IMR-90 (cell line): ENCODE measurements around the gene ZSCAN9. TPM values are rescaled to one million over a fixed set of nuclear protein-coding genes. Genes with fewer than 3 reads are reported as not detected.

Experiments
- ATAC-seq: fragments of 200-7000 bp; cut with Tn5 transposase; 2 replicates; pipeline ENCODE4 v1.9.1; 2020; ENCODE audit warnings: low read depth, mild to moderate bottlenecking, moderate library complexity
- BruUV-seq: library from RNA; stranded (reverse); fragments of 400-500 nt; replicated peaks from 2 replicates; lab custom pipeline; 2021; lab: Mats Ljungman, UMichigan
- CTCF ChIA-PET: fragments of 300-600 bp; formaldehyde crosslinking; extraction: SDS; loops from one replicate; lab custom pipeline; 2021; ENCODE audit warnings: antibody characterized with exemption; lab: Yijun Ruan, JAX
- POLR2A ChIA-PET: fragments of 300-600 bp; sonication (Branson Sonifier 250); formaldehyde crosslinking; loops from one replicate; lab custom pipeline; 2022; ENCODE audit warnings: antibody characterized with exemption; ENCODE audit not compliant: unreplicated experiment; lab: Charles Lee
- DNase-seq: peaks from one replicate; pipeline ENCODE4 v3.0.0; 2013
- H2AFZ ChIP-seq: replicated peaks from 2 replicates; pipeline ENCODE3; 2013; ENCODE audit warnings: low read length, mild to moderate bottlenecking; ENCODE audit not compliant: poor library complexity
- H2AK5ac ChIP-seq: 2 replicates; pipeline ENCODE4 v1.6.1; 2013; ENCODE audit warnings: low read depth, low read length, inconsistent platforms
- H2AK9ac ChIP-seq: replicated peaks from 2 replicates; pipeline ENCODE3; 2013; ENCODE audit warnings: mild to moderate bottlenecking, low read depth, low read length, moderate library complexity; ENCODE audit not compliant: poor library complexity
- H2BK120ac ChIP-seq: 2 replicates; pipeline ENCODE4 v1.6.1; 2013; ENCODE audit warnings: low read depth, low read length, inconsistent platforms
- H2BK15ac ChIP-seq: 3 replicates; pipeline ENCODE4 v1.6.1; 2013; ENCODE audit warnings: low read depth, low read length, inconsistent platforms
- H2BK20ac ChIP-seq: 2 replicates; pipeline ENCODE4 v1.6.1; 2013; ENCODE audit warnings: low read depth, mild to moderate bottlenecking, inconsistent platforms, low read length, moderate library complexity
- H2BK5ac ChIP-seq: 2 replicates; pipeline ENCODE4 v1.6.1; 2013; ENCODE audit warnings: mild to moderate bottlenecking, low read depth, low read length, inconsistent platforms; ENCODE audit not compliant: poor library complexity, severe bottlenecking
- H3K14ac ChIP-seq: replicated peaks from 2 replicates; pipeline ENCODE4 v1.6.1; 2013; ENCODE audit warnings: low read depth, low read length, inconsistent platforms
- H3K18ac ChIP-seq: 2 replicates; pipeline ENCODE4 v1.6.1; 2013; ENCODE audit warnings: low read depth, low read length, control low read depth
- H3K23ac ChIP-seq: 2 replicates; pipeline ENCODE4 v1.6.1; 2013; ENCODE audit warnings: low read depth, low read length, inconsistent platforms
- H3K27ac ChIP-seq: 2 replicates; pipeline ENCODE4 v1.5.1; 2013; ENCODE audit warnings: mild to moderate bottlenecking, control low read depth, low read length; ENCODE audit not compliant: insufficient read depth
- H3K27me3 ChIP-seq: 2 replicates; pipeline ENCODE4 v1.6.1; 2013; ENCODE audit warnings: low read length; ENCODE audit not compliant: control insufficient read depth, insufficient read depth
- H3K36me3 ChIP-seq: 2 replicates; pipeline ENCODE4 v1.6.1; 2013; ENCODE audit warnings: low read length, mixed read lengths; ENCODE audit not compliant: control insufficient read depth, insufficient read depth
- H3K4ac ChIP-seq: 2 replicates; pipeline ENCODE4 v1.6.1; 2013; ENCODE audit warnings: low read depth, low read length, inconsistent platforms
- H3K4me1 ChIP-seq: 2 replicates; pipeline ENCODE4 v1.6.1; 2013; ENCODE audit warnings: low read length, mixed read lengths; ENCODE audit not compliant: control insufficient read depth, insufficient read depth
- H3K4me2 ChIP-seq: 2 replicates; pipeline ENCODE4 v1.6.1; 2013; ENCODE audit warnings: low read depth, mild to moderate bottlenecking, control low read depth, low read length, moderate library complexity
- H3K4me3 ChIP-seq: 2 replicates; pipeline ENCODE4 v1.5.1; 2013; ENCODE audit warnings: low read depth, mild to moderate bottlenecking, control low read depth, low read length, moderate library complexity; ENCODE audit not compliant: insufficient read depth
- H3K56ac ChIP-seq: 2 replicates; pipeline ENCODE4 v1.6.1; 2013; ENCODE audit warnings: low read length, inconsistent platforms; ENCODE audit not compliant: insufficient read depth; ENCODE audit errors: extremely low read depth
- H3K79me1 ChIP-seq, 2 experiments: 2 replicates each; pipeline ENCODE4 v1.6.1; 2013; ENCODE audit warnings: low read length in 2 of 2, inconsistent platforms in 1 of 2, low read depth in 1 of 2
- H3K9ac ChIP-seq: 2 replicates; pipeline ENCODE4 v1.6.1; 2013; ENCODE audit warnings: low read depth, low read length, control low read depth
- H3K9me1 ChIP-seq: 2 replicates; pipeline ENCODE4 v1.6.1; 2013; ENCODE audit warnings: low read length, inconsistent platforms; ENCODE audit not compliant: insufficient read depth
- H3K9me3 ChIP-seq: 2 replicates; pipeline ENCODE4 v1.6.1; 2013; ENCODE audit warnings: low read length; ENCODE audit not compliant: control insufficient read depth, insufficient read depth
- H4K20me1 ChIP-seq: 2 replicates; pipeline ENCODE4 v1.6.1; 2013; ENCODE audit warnings: low read length, inconsistent platforms; ENCODE audit not compliant: insufficient read depth
- H4K5ac ChIP-seq: 2 replicates; pipeline ENCODE4 v1.6.1; 2013; ENCODE audit warnings: mild to moderate bottlenecking, low read depth, low read length, control low read depth
- H4K8ac ChIP-seq, 2 experiments: 2 replicates each; pipeline ENCODE4 v1.6.1; 2013; ENCODE audit warnings: low read depth in 2 of 2, low read length in 2 of 2, control low read depth in 1 of 2, inconsistent platforms in 1 of 2
- H4K91ac ChIP-seq: 2 replicates; pipeline ENCODE4 v1.6.1; 2013; ENCODE audit warnings: low read depth, low read length, inconsistent platforms; ENCODE audit not compliant: insufficient read depth
- MAFK ChIP-seq: IDR thresholded peaks from 2 replicates; pipeline ENCODE4 v1.6.1; 2012; ENCODE audit warnings: low read depth, low read length, improper control_type of control experiment
- POLR2A ChIP-seq: IDR thresholded peaks from 2 replicates; pipeline ENCODE4 v1.6.1; 2012; ENCODE audit warnings: mild to moderate bottlenecking, low read depth, low read length
- RFX5 ChIP-seq: IDR thresholded peaks from 2 replicates; pipeline ENCODE4 v1.8.0; 2012; ENCODE audit warnings: low read depth, mild to moderate bottlenecking, low read length, moderate library complexity
- WGBS, 2 experiments: methylation state at CpG; one replicate each; pipeline versions ENCODE4 v1.1.5 to v1.1.7; 2013; ENCODE audit warnings: missing lambda C conversion rate in 2 of 2; ENCODE audit not compliant: insufficient read length in 1 of 2; ENCODE audit errors: extremely low coverage in 2 of 2; 5-methylcytosine and 5-hydroxymethylcytosine counted together
- dilution Hi-C: fragments of 300-500 bp; cut with HindIII; formaldehyde crosslinking; loops from one replicate; pipeline ENCODE4 v1.14.3; 2018; ENCODE audit warnings: low sequenced_read_pairs; ENCODE audit not compliant: unreplicated experiment
- in situ Hi-C: fragments of 300-500 bp; cut with MboI; formaldehyde crosslinking; loops from 3 replicates; pipeline ENCODE4 v1.14.3; 2019; ENCODE audit warnings: low sequenced_read_pairs, inconsistent platforms, mixed read lengths
- intact Hi-C: fragments of 100-400 bp; cut with micrococcal nuclease; formaldehyde crosslinking; loops from 2 replicates; pipeline ENCODE4 v1.10.0; 2022
- polyA plus RNA-seq, 3 experiments: library from polyadenylated mRNA; depleted of rRNA; stranded (reverse); fragments of >200 nt; gene quantifications; 2 replicates each; pipeline ENCODE4 v1.2.3, GENCODE V29; 2012; ENCODE audit warnings: low replicate concordance in 1 of 3
- total RNA-seq: library from RNA; depleted of rRNA; stranded (reverse); fragments of >200 nt; gene quantifications from 2 replicates; pipeline ENCODE4 v1.2.3, GENCODE V29; 2012

ZSCAN9 gene
- total and polyA plus RNA-seq, 2 of the 4 experiments (the other 2 are of a cell fraction): 13.7 to 17.7 TPM

DNA sequence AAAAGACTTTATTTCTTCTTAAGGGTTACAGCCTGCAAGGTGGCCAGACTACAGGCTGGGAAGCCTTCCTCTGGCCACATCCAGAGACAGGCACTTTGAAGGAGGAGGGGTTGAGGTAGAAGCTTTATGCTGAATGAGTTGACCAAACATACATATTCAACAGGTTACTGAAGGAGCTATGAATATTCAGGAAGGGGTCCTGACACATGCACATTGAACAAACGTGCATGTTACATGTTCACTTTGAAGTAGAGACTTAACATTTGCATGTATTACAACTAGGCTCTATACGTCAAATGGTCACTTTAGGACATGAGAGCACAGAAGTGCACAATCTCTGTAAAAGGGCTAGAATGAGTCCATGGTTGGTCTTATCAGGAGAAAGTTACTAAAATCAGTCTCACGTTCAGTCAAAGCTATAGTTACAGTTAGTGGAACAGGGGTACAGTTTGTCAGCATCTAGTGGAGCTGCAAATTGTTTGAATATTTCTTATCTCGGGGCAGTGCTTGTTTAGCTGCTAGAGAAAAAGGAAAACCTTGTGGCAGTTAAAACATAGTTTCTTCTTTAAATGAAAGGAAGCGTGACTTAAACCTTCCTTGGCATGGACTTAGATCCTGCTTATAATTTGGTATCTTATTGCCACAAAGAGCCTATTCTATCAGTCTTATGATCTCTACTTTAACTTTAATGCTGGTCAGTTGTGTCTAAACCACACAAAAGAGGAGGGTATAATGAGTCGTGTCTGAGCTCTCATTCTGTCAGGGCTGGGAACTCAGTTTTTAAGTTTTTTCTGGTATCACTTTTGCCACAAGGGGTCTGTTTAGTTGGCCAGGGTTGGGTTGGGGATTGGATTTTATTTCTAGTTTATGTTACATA lies 4.6 kb upstream of the ZSCAN9 start:
- no peak overlapping the region for H2AFZ ChIP-seq
- no peaks in the 10 kb centered on the region for H4K20me1 ChIP-seq
- CTCF ChIA-PET: no interaction called here
- no peak overlapping the region for H3K18ac ChIP-seq
- no peak overlapping the region for H3K4me2 ChIP-seq
- peaks cover 3% of the 10 kb centered on the region; the same call in 1 of the 2 replicates for H3K9me1 ChIP-seq
- peaks cover 10 to 16% of the 10 kb centered on the region in 2 experiments; a peak in 3 of 4 replicates for H3K79me1 ChIP-seq
- peak; percentile 22 for DNase-seq
- POLR2A ChIA-PET: no interaction called here
- no peak overlapping the region for H3K4ac ChIP-seq
- no peaks in the 10 kb centered on the region; the same call in 1 of the 2 replicates for H3K27me3 ChIP-seq
- no peak overlapping the region for H2AK5ac ChIP-seq
- no peak overlapping the region for H3K27ac ChIP-seq
- TF ChIP-seq MAFK (no peak), RFX5 (no peak), POLR2A (no peak)
- peaks cover 4% of the 10 kb centered on the region for H3K4me1 ChIP-seq
- WGBS, 2 experiments: 58% methylated on average over 2 of the region's 6 CpGs; no CpG with 5 or more reads in 1 of the 2 experiments
- H2BK20ac ChIP-seq: no peak overlapping the region
- dilution Hi-C loops: no loop called here
- H4K91ac ChIP-seq: no peak overlapping the region
- intact Hi-C loops: no loop called here
- no peaks in the 10 kb centered on the region for H3K36me3 ChIP-seq
- no peak overlapping the region for H2AK9ac ChIP-seq
- no peak overlapping the region for H4K5ac ChIP-seq
- no peak overlapping the region for H2BK5ac ChIP-seq
- H2BK15ac ChIP-seq: no peak overlapping the region
- in situ Hi-C loops: no loop called here
- H3K14ac ChIP-seq: no peak overlapping the region
- H4K8ac ChIP-seq: peak overlapping the region in 1 of 2 experiments; percentile 51; a peak in 2 of 4 replicates
- BruUV-seq: no TSS peak
- H3K56ac ChIP-seq: no peak overlapping the region
- no peak overlapping the region for H2BK120ac ChIP-seq
- H3K4me3 ChIP-seq: no peak overlapping the region
- H3K9ac ChIP-seq: no peak overlapping the region
- ATAC-seq: no peak
- no peaks in the 10 kb centered on the region for H3K9me3 ChIP-seq
- peak overlapping the region; percentile 49; the same call in 1 of the 2 replicates for H3K23ac ChIP-seq
